Glutamatergic neuron (in vitro differentiated cells): Measurements from ENCODE around the gene FNDC8. TPM values are rescaled to one million over a fixed set of nuclear protein-coding genes. Genes with fewer than 3 reads are reported as not detected.

Experiments used
- DNase-seq: peaks from one replicate; pipeline ENCODE4 v3.0.0; 2022
- H3K27ac Mint-ChIP-seq: one replicate; pipeline ENCODE4 v1.8.0; 2020; ENCODE audit warnings: mild to moderate bottlenecking, mixed read lengths, inconsistent platforms; ENCODE audit not compliant: unreplicated experiment
- H3K27me3 Mint-ChIP-seq: one replicate; pipeline ENCODE4 v1.8.0; 2020; ENCODE audit warnings: mild to moderate bottlenecking, moderate library complexity, mixed read lengths, inconsistent platforms; ENCODE audit not compliant: unreplicated experiment
- H3K36me3 Mint-ChIP-seq: one replicate; pipeline ENCODE4 v1.8.0; 2020; ENCODE audit warnings: mild to moderate bottlenecking, mixed read lengths, inconsistent platforms; ENCODE audit not compliant: unreplicated experiment
- H3K4me1 Mint-ChIP-seq: one replicate; pipeline ENCODE4 v1.8.0; 2020; ENCODE audit warnings: mild to moderate bottlenecking, low read depth, mixed read lengths, inconsistent platforms; ENCODE audit not compliant: unreplicated experiment
- H3K4me3 Mint-ChIP-seq: one replicate; pipeline ENCODE4 v1.8.0; 2020; ENCODE audit warnings: mild to moderate bottlenecking, mixed read lengths, inconsistent platforms; ENCODE audit not compliant: unreplicated experiment
- H3K9me3 Mint-ChIP-seq: one replicate; pipeline ENCODE4 v1.8.0; 2020; ENCODE audit warnings: mild to moderate bottlenecking, moderate library complexity, mixed read lengths, inconsistent platforms; ENCODE audit not compliant: unreplicated experiment
- CTCF ChIP-seq: fragments of 200-600 bp; sonication (generic); IDR thresholded peaks from one replicate; pipeline ENCODE4 v1.5.0; 2021; ENCODE audit not compliant: partially characterized antibody, unreplicated experiment
- total RNA-seq: library from RNA; stranded (reverse); fragmentation: NEBNext Ultra II Directional; extraction: Animal tissue kit (Norgen Biotek cat#: 25700); gene quantifications from one replicate; pipeline ENCODE4 v1.2.1, GENCODE V29; 2021; ENCODE audit not compliant: unreplicated experiment

FNDC8 gene
- total RNA-seq, 1 donor from 2014 or later = not detected

GRCh38 chr17:35119370-35120165 is 1.8 kb upstream of the FNDC8 start, which contains the start of gene RAD51D:
Gene RAD51D (minus strand): TSS chr17:35119860. CDS start chr17:35119613, 247 bp downstream.
- peak within 1 kb of the TSS; percentile 97 for H3K4me3 Mint-ChIP-seq
- H3K4me1 Mint-ChIP-seq = peaks cover 4% of the 10 kb centered on the region
- H3K36me3 Mint-ChIP-seq = no peaks in the 10 kb centered on the region
- peak; percentile 88 for TF ChIP-seq CTCF
- H3K27ac Mint-ChIP-seq = peak within 1 kb of the TSS; percentile 95
- H3K9me3 Mint-ChIP-seq = peaks cover 6% of the 10 kb centered on the region
- peaks cover 3% of the 10 kb centered on the region for H3K27me3 Mint-ChIP-seq
- DNase-seq = peak; percentile 87

- Mint-ChIP-seq H3K9me3 (peaks cover 2% of the 10 kb centered on the region), H3K4me3 (no peak overlapping the region), H3K27ac (no peak overlapping the region), H3K36me3 (no peaks in the 10 kb centered on the region), H3K4me1 (no peaks in the 10 kb centered on the region), H3K27me3 (no peaks in the 10 kb centered on the region)
- no peak for TF ChIP-seq CTCF
- DNase-seq = no peak
Measured at GRCh38 chr17:35127751-35128514, 6.5 kb downstream of the FNDC8 start.

- TF ChIP-seq CTCF = no peak
- Mint-ChIP-seq H3K27me3 (no peaks in the 10 kb centered on the region), H3K9me3 (peaks cover 6% of the 10 kb centered on the region), H3K4me3 (no peak overlapping the region), H3K27ac (no peak overlapping the region), H3K36me3 (peaks cover 8% of the 10 kb centered on the region), H3K4me1 (peaks cover 5% of the 10 kb centered on the region)
- no peak for DNase-seq
Measured at GRCh38 chr17:35129154-35129972, 7.9 kb downstream of the FNDC8 start.

- Mint-ChIP-seq H3K9me3 (peaks cover 6% of the 10 kb centered on the region), H3K27me3 (no peaks in the 10 kb centered on the region), H3K27ac (no peak overlapping the region), H3K36me3 (peaks cover 8% of the 10 kb centered on the region), H3K4me1 (peaks cover 5% of the 10 kb centered on the region), H3K4me3 (no peak overlapping the region)
- no peak for DNase-seq
- TF ChIP-seq CTCF = no peak
Measured at GRCh38 chr17:35129973-35130351, 8.5 kb downstream of the FNDC8 start.
